Panc1 (cell line): ENCODE results near the gene KIF4A. TPM values are rescaled to one million over a fixed set of nuclear protein-coding genes. Genes with fewer than 3 reads are reported as not detected.
"Not testable (repeated sequence)": the region's sequence is repeated elsewhere in the genome, so short reads cannot be mapped to it uniquely, and the experiment has no call there.

Experiments used
- ATAC-seq: fragments of 200-7000 bp; cut with Tn5 transposase; 2 replicates; pipeline ENCODE4 v1.9.1; 2020; ENCODE audit warnings: mild to moderate bottlenecking, moderate library complexity
- BruUV-seq: library from RNA; stranded (reverse); fragments of 400-500 nt; replicated peaks from 2 replicates; lab custom pipeline; 2021; lab: Mats Ljungman, UMichigan
- CTCF ChIA-PET: fragments of 300-600 bp; sonication (Branson Sonifier 250); formaldehyde crosslinking; loops from one replicate; lab custom pipeline; 2022; ENCODE audit warnings: antibody characterized with exemption; lab: Charles Lee
- POLR2A ChIA-PET: fragments of 300-600 bp; sonication (Branson Sonifier 250); formaldehyde crosslinking; loops from one replicate; lab custom pipeline; 2022; ENCODE audit warnings: antibody characterized with exemption; lab: Charles Lee
- DNase-seq: peaks from one replicate; pipeline ENCODE4 v3.0.0-alpha.2; 2010; ENCODE audit warnings: low read depth, low spot score
- H3K27ac ChIP-seq: 2 replicates; pipeline ENCODE4 v1.5.1; 2011; ENCODE audit warnings: mild to moderate bottlenecking, low read length, inconsistent platforms
- H3K27me3 ChIP-seq: fragments of 200-500 bp; sonication (Bioruptor generic); 2 replicates; pipeline ENCODE4 v1.6.0; 2014; ENCODE audit warnings: low read length, inconsistent platforms; ENCODE audit not compliant: control insufficient read depth, insufficient read depth
- H3K36me3 ChIP-seq: fragments of 200-500 bp; sonication (Bioruptor generic); 2 replicates; pipeline ENCODE4 v1.5.1; 2014; ENCODE audit warnings: inconsistent platforms, mild to moderate bottlenecking, low read length, moderate library complexity; ENCODE audit not compliant: control insufficient read depth, insufficient read depth
- H3K4me1 ChIP-seq: 2 replicates; pipeline ENCODE4 v1.5.1; 2011; ENCODE audit warnings: inconsistent platforms, mild to moderate bottlenecking, low read length, moderate library complexity; ENCODE audit not compliant: control insufficient read depth, insufficient read depth
- H3K4me3 ChIP-seq, 2 experiments: 2 replicates each; pipeline ENCODE4 v1.5.1; 2011 to 2012; ENCODE audit warnings: low read depth in 2 of 2, low read length in 2 of 2, mild to moderate bottlenecking in 2 of 2, inconsistent platforms in 1 of 2, moderate library complexity in 1 of 2
- H3K9me3 ChIP-seq: fragments of 200-500 bp; sonication (Bioruptor generic); 2 replicates; pipeline ENCODE4 v1.5.1; 2014; ENCODE audit warnings: low read depth, mild to moderate bottlenecking, inconsistent platforms, low read length, moderate library complexity; ENCODE audit not compliant: control insufficient read depth, insufficient read depth
- CTCF ChIP-seq: fragments of 450-650 bp; IDR thresholded peaks from 2 replicates; pipeline ENCODE4 v1.5.1; 2017; ENCODE audit warnings: mild to moderate bottlenecking
- POLR2AphosphoS5 ChIP-seq: IDR thresholded peaks from 2 replicates; pipeline ENCODE4 v1.6.1; 2012; ENCODE audit warnings: mild to moderate bottlenecking, low read depth, low read length, moderate library complexity
- REST ChIP-seq, 2 experiments: IDR thresholded peaks; 2 replicates each; pipeline ENCODE4 v1.6.1; 2011 to 2012; ENCODE audit warnings: low read depth in 2 of 2, control low read depth in 1 of 2, low read length in 1 of 2, mild to moderate bottlenecking in 1 of 2, moderate library complexity in 1 of 2; ENCODE audit not compliant: insufficient read depth in 1 of 2
- SIN3A ChIP-seq: IDR thresholded peaks from 2 replicates; pipeline ENCODE4 v1.6.1; 2012; ENCODE audit warnings: low read depth, mild to moderate bottlenecking, low read length, moderate library complexity, borderline replicate concordance; ENCODE audit not compliant: insufficient read depth
- TCF7L2 ChIP-seq: IDR thresholded peaks from 2 replicates; pipeline ENCODE4 v1.6.1; 2011; ENCODE audit warnings: mild to moderate bottlenecking, low read depth, low read length, inconsistent platforms
- in situ Hi-C: cut with HindIII; loops from 2 replicates; pipeline ENCODE4 v1.10.0; 2016; ENCODE audit warnings: low sequenced_read_pairs, low pct_unique_long_range_greater_than_20kb
- intact Hi-C: fragments of 100-400 bp; cut with micrococcal nuclease; formaldehyde crosslinking; loops from one replicate; pipeline ENCODE4 v1.10.0; 2022; ENCODE audit not compliant: unreplicated experiment
- total RNA-seq: library from RNA; stranded (reverse); gene quantifications from one replicate; pipeline ENCODE4 v1.2.1, GENCODE V29; 2021; ENCODE audit not compliant: unreplicated experiment

KIF4A gene
- total RNA-seq, 1 experiment from 2014 or later = 62.6 TPM

GRCh38 chrX:70360366-70360765, 70.5 kb downstream of the KIF4A start:
- intact Hi-C loops (no loop called here), in situ Hi-C loops (no loop called here)
- H3K4me1 ChIP-seq = no peaks in the 10 kb centered on the region
- DNase-seq (no peak), ATAC-seq (no peak)
- no peak overlapping the region for H3K4me3 ChIP-seq
- H3K27me3 ChIP-seq = no peaks in the 10 kb centered on the region
- no peak for TF ChIP-seq REST (IDR thresholded peaks at IDR 0.05; ENCODE audit: insufficient read depth in 1 of 2, low read depth in 2 of 2, low read length in 1 of 2)
- TF ChIP-seq SIN3A = no peak
- no peak for TF ChIP-seq TCF7L2
- no peak for TF ChIP-seq CTCF
- no peak for TF ChIP-seq POLR2AphosphoS5
- H3K27ac ChIP-seq = no peak overlapping the region
- CTCF ChIA-PET = no interaction called here
- BruUV-seq = no TSS peak
- no peaks in the 10 kb centered on the region; the same call in 1 of the 2 replicates for H3K36me3 ChIP-seq
- POLR2A ChIA-PET = no interaction called here
- no peaks in the 10 kb centered on the region for H3K9me3 ChIP-seq

- H3K27ac ChIP-seq, DNase-seq, BruUV-seq, H3K4me3 ChIP-seq, H3K9me3 ChIP-seq, ATAC-seq, H3K4me1 ChIP-seq, CTCF ChIA-PET, H3K36me3 ChIP-seq, intact Hi-C loops, in situ Hi-C loops, POLR2A ChIA-PET, H3K27me3 ChIP-seq: not testable (repeated sequence)
These were observed 78.8 kb downstream of the KIF4A start for GRCh38 chrX:70368731-70369130.

- BruUV-seq = no TSS peak
- Histone ChIP-seq H3K9me3 (no peaks in the 10 kb centered on the region), H3K4me3 (no peak overlapping the region), H3K4me1 (no peaks in the 10 kb centered on the region), H3K27ac (no peak overlapping the region), H3K36me3 (peaks cover 20% of the 10 kb centered on the region; the same call in 1 of the 2 replicates), H3K27me3 (no peaks in the 10 kb centered on the region)
- DNase-seq = no peak
- POLR2A ChIA-PET = no interaction called here
- no peak for ATAC-seq
- no peak for TF ChIP-seq SIN3A
- no peak for TF ChIP-seq CTCF
- no peak for TF ChIP-seq TCF7L2
- no peak for TF ChIP-seq POLR2AphosphoS5
- TF ChIP-seq REST (IDR thresholded peaks at IDR 0.05; ENCODE audit: insufficient read depth in 1 of 2, low read depth in 2 of 2, low read length in 1 of 2) = no peak
- in situ Hi-C loops (no loop called here), intact Hi-C loops (no loop called here)
- CTCF ChIA-PET = no interaction called here
These were observed 96.3 kb downstream of the KIF4A start for GRCh38 chrX:70386235-70386634.
